Natural killer cell (primary cell): Measurements from ENCODE around the gene METTL1. TPM values are rescaled to one million over a fixed set of nuclear protein-coding genes. Genes with fewer than 3 reads are reported as not detected.

Experiments used
- ATAC-seq, 3 donors: fragments of 150-1000 bp in 2 of 3; fragments of 200-7000 bp in 1 of 3; cut with Tn5 transposase; 1 replicate in 1 of 3; 2 replicates in 2 of 3; pipeline ENCODE4 v1.10.0; 2021; ENCODE audit warnings: mild to moderate bottlenecking in 2 of 3, moderate library complexity in 2 of 3
- DNase-seq, 2 donors: peaks; one replicate each; pipeline versions ENCODE4 v3.0.0 to v3.0.0-alpha.2; 2013 to 2021; ENCODE audit warnings: mixed read lengths in 1 of 2
- H3K27ac ChIP-seq: one replicate; pipeline ENCODE4 v1.5.1; 2013; ENCODE audit warnings: mild to moderate bottlenecking, low read length
- H3K27me3 ChIP-seq: one replicate; pipeline ENCODE4 v1.6.1; 2013; ENCODE audit warnings: low read length; ENCODE audit not compliant: control insufficient read depth, insufficient read depth
- H3K36me3 ChIP-seq: one replicate; pipeline ENCODE4 v1.6.1; 2013; ENCODE audit warnings: low read length; ENCODE audit not compliant: control insufficient read depth, insufficient read depth
- H3K4me1 ChIP-seq: one replicate; pipeline ENCODE4 v1.6.1; 2013; ENCODE audit warnings: low read length; ENCODE audit not compliant: control insufficient read depth, insufficient read depth
- H3K4me3 ChIP-seq: one replicate; pipeline ENCODE4 v1.5.1; 2013; ENCODE audit warnings: low read length
- H3K9me3 ChIP-seq: one replicate; pipeline ENCODE4 v1.6.1; 2013; ENCODE audit warnings: low read length; ENCODE audit not compliant: control insufficient read depth, insufficient read depth
- H3K27ac Mint-ChIP-seq, 2 donors: one replicate each; pipeline ENCODE4 v1.8.0; 2022; ENCODE audit warnings: mild to moderate bottlenecking in 2 of 2, mixed read lengths in 2 of 2, moderate library complexity in 1 of 2
- H3K27me3 Mint-ChIP-seq, 2 donors: one replicate each; pipeline ENCODE4 v1.8.0; 2022; ENCODE audit warnings: low read depth in 2 of 2, mixed read lengths in 2 of 2
- H3K36me3 Mint-ChIP-seq: one replicate; pipeline ENCODE4 v1.8.0; 2022; ENCODE audit warnings: mixed read lengths
- H3K4me1 Mint-ChIP-seq, 2 donors: one replicate each; pipeline ENCODE4 v1.8.0; 2022; ENCODE audit warnings: mixed read lengths in 2 of 2
- H3K4me3 Mint-ChIP-seq: one replicate; pipeline ENCODE4 v1.8.0; 2022; ENCODE audit warnings: mild to moderate bottlenecking, moderate library complexity, mixed read lengths
- H3K9me3 Mint-ChIP-seq, 2 donors: one replicate each; pipeline ENCODE4 v1.8.0; 2022; ENCODE audit warnings: mixed read lengths in 2 of 2
- CTCF ChIP-seq: fragments of 200-600 bp; IDR thresholded peaks from one replicate; pipeline ENCODE4 v1.8.0; 2022; ENCODE audit warnings: antibody characterized with exemption
- WGBS: methylation state at CpG from one replicate; pipeline ENCODE4 v1.1.7; 2013; ENCODE audit warnings: missing lambda C conversion rate; ENCODE audit not compliant: insufficient coverage; 5-methylcytosine and 5-hydroxymethylcytosine counted together
- intact Hi-C: fragments of 100-400 bp; cut with micrococcal nuclease; formaldehyde crosslinking; loops from one replicate; pipeline ENCODE4 v1.14.2; 2022
- total RNA-seq, 4 donors: library from RNA; stranded (reverse); fragments of 120-200 nt in 1 of 4; gene quantifications; one replicate each; pipeline versions ENCODE4 v1.2.3 to v1.2.4, GENCODE V29; 2013 to 2022

METTL1 gene
- total RNA-seq, 3 donors from 2014 or later (not counting 1 experiment from before 2014, with no cell fraction given) = 8.0 to 12.5 (median 8.8) TPM

GRCh38 chr12:57813971-57814772 lies 42.3 kb upstream of the METTL1 start:
- Histone ChIP-seq H3K4me3 (no peak overlapping the region), H3K9me3 (no peaks in the 10 kb centered on the region), H3K4me1 (no peaks in the 10 kb centered on the region), H3K27me3 (no peaks in the 10 kb centered on the region), H3K36me3 (peaks cover 2% of the 10 kb centered on the region), H3K27ac (no peak overlapping the region)
- ATAC-seq = no peak
- no peak overlapping the region for H3K27ac Mint-ChIP-seq
- WGBS = 90% methylated on average over 14 of the region's 17 CpGs
- no peak overlapping the region for H3K4me3 Mint-ChIP-seq
- H3K9me3 Mint-ChIP-seq = no peaks in the 10 kb centered on the region
- H3K27me3 Mint-ChIP-seq = no peaks in the 10 kb centered on the region
- no peak for DNase-seq
- intact Hi-C loops = no loop called here
- H3K36me3 Mint-ChIP-seq = no peaks in the 10 kb centered on the region
- H3K4me1 Mint-ChIP-seq = peaks cover 7 to 10% of the 10 kb centered on the region in 2 donors
- no peak for TF ChIP-seq CTCF

- DNase-seq (no peak), ATAC-seq (no peak)
- Mint-ChIP-seq H3K4me1 (peaks cover 0 to 2% of the 10 kb centered on the region in 2 donors), H3K27me3 (no peaks in the 10 kb centered on the region), H3K4me3 (no peak overlapping the region), H3K9me3 (no peaks in the 10 kb centered on the region), H3K36me3 (no peaks in the 10 kb centered on the region), H3K27ac (no peak overlapping the region)
- H3K4me3 ChIP-seq = no peak overlapping the region
- H3K36me3 ChIP-seq = peaks cover 2% of the 10 kb centered on the region
- H3K27ac ChIP-seq = no peak overlapping the region
- 88% methylated on average over 14 of the region's 14 CpGs for WGBS
- no peaks in the 10 kb centered on the region for H3K27me3 ChIP-seq
- intact Hi-C loops = no loop called here
- H3K9me3 ChIP-seq = no peaks in the 10 kb centered on the region
- TF ChIP-seq CTCF = no peak
- no peaks in the 10 kb centered on the region for H3K4me1 ChIP-seq
Observed at GRCh38 chr12:57813111-57813970, 41.4 kb upstream of the METTL1 start.

GRCh38 chr12:57811028-57811755 lies 39.3 kb upstream of the METTL1 start:
- Mint-ChIP-seq H3K4me1 (no peaks in the 10 kb centered on the region), H3K27ac (no peak overlapping the region), H3K27me3 (no peaks in the 10 kb centered on the region), H3K9me3 (no peaks in the 10 kb centered on the region), H3K4me3 (no peak overlapping the region), H3K36me3 (no peaks in the 10 kb centered on the region)
- intact Hi-C loops = no loop called here
- Histone ChIP-seq H3K4me3 (no peak overlapping the region), H3K27ac (no peak overlapping the region), H3K36me3 (peaks cover 8% of the 10 kb centered on the region), H3K4me1 (no peaks in the 10 kb centered on the region), H3K27me3 (no peaks in the 10 kb centered on the region), H3K9me3 (no peaks in the 10 kb centered on the region)
- no peak for DNase-seq
- 89% methylated on average over 10 of the region's 10 CpGs for WGBS
- no peak for ATAC-seq
- TF ChIP-seq CTCF = no peak
